ENCODE measurements around the gene C5. TPM values are rescaled to one million over a fixed set of nuclear protein-coding genes. Genes with fewer than 3 reads are reported as not detected.

The C5 gene
- total RNA-seq, 1 experiment from 2014 or later = 0.74 TPM

DNA sequence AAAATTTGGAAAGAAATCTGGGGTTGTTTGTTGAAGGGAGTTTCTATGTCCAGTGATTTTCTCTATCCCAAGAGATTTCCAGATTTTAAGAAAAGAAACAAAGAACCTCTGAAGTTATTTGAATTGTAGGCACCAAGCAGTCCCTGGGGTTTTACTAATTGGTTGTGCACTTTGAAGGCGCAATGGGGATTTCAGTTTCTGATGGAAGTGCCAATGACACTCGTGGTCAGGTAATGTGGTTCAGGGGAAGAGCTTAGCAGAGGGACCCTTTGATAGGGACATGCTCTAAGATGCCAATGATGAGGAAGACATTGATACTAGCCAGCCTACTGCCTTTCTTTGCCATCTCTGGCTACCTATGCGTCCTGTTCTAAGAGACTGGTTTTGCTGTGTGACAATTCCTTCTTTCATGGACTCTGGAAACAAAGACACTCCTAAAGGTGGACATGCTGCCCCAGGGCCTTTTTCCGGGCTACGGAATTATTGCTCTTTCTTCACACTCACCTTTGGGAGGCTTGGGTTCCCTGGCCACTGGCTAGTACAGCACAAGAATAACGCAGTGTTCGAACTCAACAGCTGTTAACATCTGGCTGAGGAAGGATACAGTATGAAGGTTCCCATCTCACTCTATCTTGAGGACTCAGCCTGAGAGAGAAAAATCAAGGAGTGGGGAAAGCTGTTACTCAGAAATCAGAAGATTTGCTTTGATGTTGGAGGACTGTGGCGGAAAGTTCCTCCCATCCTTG is 116.6 kb downstream of the C5 start:
- H3K23ac ChIP-seq (ENCODE audit: insufficient read length, low read depth, low read length) = no peak overlapping the region
- no peak overlapping the region for H3K27ac ChIP-seq (ENCODE audit: insufficient read length, low read depth, low read length)
- no peak overlapping the region for H2AK5ac ChIP-seq (ENCODE audit: insufficient read length, low read length)
- H3K9me3 ChIP-seq (ENCODE audit: control insufficient read depth, low read depth, low read length) = no peaks in the 10 kb centered on the region
- Mint-ChIP-seq H3K4me3 (no peak overlapping the region), H3K36me3 (ENCODE audit: insufficient read depth in 1 of 3, low read depth in 3 of 3) (no peaks in the 10 kb centered on the region), H3K4me1 (peaks cover 3 to 4% of the 10 kb centered on the region in 2 experiments; a peak in 2 of 4 replicates), H3K27me3 (ENCODE audit: low read depth) (peaks cover 5% of the 10 kb centered on the region), H3K27ac (no peak overlapping the region), H3K9me3 (no peaks in the 10 kb centered on the region)
- H3K79me1 ChIP-seq (ENCODE audit: insufficient read depth, low read depth, low read length, poor library complexity, severe bottlenecking) = no peaks in the 10 kb centered on the region
- no peak overlapping the region for H2BK120ac ChIP-seq (ENCODE audit: low read depth, low read length, poor library complexity, severe bottlenecking)
- no peak overlapping the region for H2BK20ac ChIP-seq (ENCODE audit: low read depth, low read length, poor library complexity, severe bottlenecking)
- H3K79me2 ChIP-seq (ENCODE audit: insufficient read depth, low read length) = no peaks in the 10 kb centered on the region
- DNase-seq = no peak
- H3K4ac ChIP-seq (ENCODE audit: low read depth, low read length) = no peak overlapping the region
- H4K20me1 ChIP-seq (ENCODE audit: control insufficient read depth, insufficient read depth, insufficient read length) = no peaks in the 10 kb centered on the region
- no peak overlapping the region for H2BK15ac ChIP-seq (ENCODE audit: low read depth, low read length)
- no peak overlapping the region for H4K91ac ChIP-seq (ENCODE audit: insufficient read length, low read depth, low read length)
- peaks cover 8% of the 10 kb centered on the region for H3K23me2 ChIP-seq (ENCODE audit: insufficient read length, low read depth, low read length, poor library complexity, severe bottlenecking)
- H2AFZ ChIP-seq (ENCODE audit: low read length) = no peak overlapping the region
- H2BK5ac ChIP-seq (ENCODE audit: insufficient read length, low read length) = no peak overlapping the region
- no peak overlapping the region for H3K18ac ChIP-seq (ENCODE audit: insufficient read length, low read depth, low read length)
- no peak overlapping the region for H2BK12ac ChIP-seq (ENCODE audit: insufficient read length, low read depth, low read length)
- no peak overlapping the region for H4K5ac ChIP-seq (ENCODE audit: insufficient read length, low read depth, low read length)
- H4K8ac ChIP-seq (replicated peaks; ENCODE audit: insufficient read length, low read depth, low read length) = no peak overlapping the region
- H3K56ac ChIP-seq (ENCODE audit: insufficient read length, low read depth, low read length) = no peak overlapping the region
- no peak overlapping the region for H3K9ac ChIP-seq (ENCODE audit: extremely low read depth, insufficient read length, low read length)
- no peak overlapping the region for H3T11ph ChIP-seq (ENCODE audit: low read length)
- H3K27me3 ChIP-seq (ENCODE audit: insufficient read depth, low read length) = no peaks in the 10 kb centered on the region
- no CpG with 5 or more reads among the region's 8 CpGs for WGBS (ENCODE audit: extremely low coverage, insufficient read length, low lambda C conversion rate)
- no peaks in the 10 kb centered on the region for H3K4me1 ChIP-seq (ENCODE audit: insufficient read depth, low read length)
- no peak for TF ChIP-seq CTCF (conservative IDR thresholded peaks at IDR 0.05)
- H3K14ac ChIP-seq (ENCODE audit: insufficient read depth, low read length) = no peak overlapping the region
- H3K4me2 ChIP-seq (ENCODE audit: insufficient read depth, insufficient read length, low read length) = no peak overlapping the region

All from H9 (cell line).